GM10847 (cell line): Measurements from ENCODE around the gene LAMA3.

Source experiments
- POLR2A ChIP-seq: IDR thresholded peaks from 2 replicates; pipeline ENCODE4 v1.6.1; 2011; ENCODE audit not compliant: insufficient read length; ENCODE audit errors: extremely low read depth

Gene LAMA3

DNA sequence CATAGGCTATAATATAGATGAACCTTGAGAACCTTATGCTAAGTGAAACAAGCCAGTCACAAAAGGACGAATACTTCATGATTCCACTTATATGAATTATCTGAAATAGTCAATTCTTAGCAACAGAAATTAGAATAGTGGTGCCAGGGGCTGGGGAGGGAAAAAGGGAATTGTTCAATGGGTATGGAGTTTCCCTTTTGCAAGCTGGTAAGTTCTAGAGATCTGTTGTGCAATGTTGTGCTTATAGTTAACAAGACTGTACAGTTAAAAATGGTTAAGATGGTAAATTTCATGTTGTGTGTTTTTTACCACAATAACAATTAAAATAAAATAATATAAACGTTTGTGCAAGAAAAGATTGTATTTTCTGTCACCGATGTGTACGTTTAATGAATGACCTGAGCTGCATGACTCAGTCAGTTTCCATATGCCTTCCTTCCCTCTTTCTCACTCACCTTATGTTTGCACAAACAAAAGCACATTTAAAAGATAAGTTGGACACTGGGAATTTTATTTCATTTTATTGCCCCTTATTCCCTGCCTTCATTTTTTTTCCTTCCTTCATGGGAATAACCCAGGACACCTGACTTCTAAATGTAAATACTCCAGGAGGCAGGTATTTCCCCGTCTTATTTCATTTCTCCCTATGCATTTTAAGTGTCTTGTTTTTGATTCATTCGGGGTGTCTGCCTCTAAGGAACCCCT is 181.6 kb downstream of the LAMA3 start:
- TF ChIP-seq POLR2A = no peak

DNA sequence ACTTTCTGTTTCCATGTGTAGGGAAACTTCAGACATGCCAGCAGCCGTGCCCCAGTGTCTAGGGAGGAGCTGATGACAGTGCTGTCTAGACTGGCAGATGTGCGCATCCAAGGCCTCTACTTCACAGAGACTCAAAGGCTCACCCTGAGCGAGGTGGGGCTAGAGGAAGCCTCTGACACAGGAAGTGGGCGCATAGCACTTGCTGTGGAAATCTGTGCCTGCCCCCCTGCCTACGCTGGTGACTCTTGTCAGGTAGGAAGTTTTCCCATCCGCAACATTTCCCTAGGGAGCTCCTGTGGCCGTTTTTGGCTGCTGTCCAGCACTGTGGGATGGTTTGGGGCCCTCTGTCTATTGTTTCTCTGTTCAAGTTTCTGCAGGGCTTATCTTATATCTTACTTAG is 182.2 kb downstream of the LAMA3 start:
- no peak for TF ChIP-seq POLR2A

DNA sequence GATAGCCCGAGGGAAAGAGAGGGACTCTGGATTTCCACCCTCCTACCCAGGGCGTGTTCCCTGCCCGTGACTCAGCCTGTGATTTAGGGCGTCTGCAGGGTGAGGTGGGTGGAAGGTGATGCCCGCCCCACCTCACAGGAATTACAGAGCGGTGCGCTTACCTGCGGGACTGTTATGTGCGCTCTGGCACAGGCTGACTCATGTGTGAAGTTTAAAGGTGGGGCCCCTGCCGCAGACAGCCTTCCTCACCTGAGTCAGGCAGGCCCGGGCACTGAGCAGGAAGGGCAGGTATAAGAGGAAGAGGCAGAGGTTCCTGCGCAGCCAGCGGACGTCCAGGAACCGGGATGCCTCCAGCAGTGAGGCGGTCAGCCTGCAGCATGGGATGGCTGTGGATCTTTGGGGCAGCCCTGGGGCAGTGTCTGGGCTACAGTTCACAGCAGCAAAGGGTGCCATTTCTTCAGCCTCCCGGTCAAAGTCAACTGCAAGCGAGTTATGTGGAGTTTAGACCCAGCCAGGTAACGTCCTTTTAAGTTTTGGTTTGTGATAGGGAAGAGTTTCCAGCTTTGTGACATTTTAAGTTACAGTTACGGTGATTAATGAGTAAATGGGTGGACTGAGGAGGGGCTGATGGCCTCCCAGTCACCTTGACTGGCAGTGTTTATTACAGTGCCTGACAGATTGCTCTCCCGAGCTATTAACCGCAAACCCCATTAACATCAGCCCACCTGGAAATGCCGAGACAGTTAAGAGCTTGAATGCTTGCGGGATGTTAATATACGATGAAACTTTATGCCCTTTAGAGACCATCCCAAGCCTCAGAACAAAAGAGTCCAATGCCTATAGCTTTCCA is 183.7 kb downstream of the LAMA3 start:
- no peak for TF ChIP-seq POLR2A

DNA sequence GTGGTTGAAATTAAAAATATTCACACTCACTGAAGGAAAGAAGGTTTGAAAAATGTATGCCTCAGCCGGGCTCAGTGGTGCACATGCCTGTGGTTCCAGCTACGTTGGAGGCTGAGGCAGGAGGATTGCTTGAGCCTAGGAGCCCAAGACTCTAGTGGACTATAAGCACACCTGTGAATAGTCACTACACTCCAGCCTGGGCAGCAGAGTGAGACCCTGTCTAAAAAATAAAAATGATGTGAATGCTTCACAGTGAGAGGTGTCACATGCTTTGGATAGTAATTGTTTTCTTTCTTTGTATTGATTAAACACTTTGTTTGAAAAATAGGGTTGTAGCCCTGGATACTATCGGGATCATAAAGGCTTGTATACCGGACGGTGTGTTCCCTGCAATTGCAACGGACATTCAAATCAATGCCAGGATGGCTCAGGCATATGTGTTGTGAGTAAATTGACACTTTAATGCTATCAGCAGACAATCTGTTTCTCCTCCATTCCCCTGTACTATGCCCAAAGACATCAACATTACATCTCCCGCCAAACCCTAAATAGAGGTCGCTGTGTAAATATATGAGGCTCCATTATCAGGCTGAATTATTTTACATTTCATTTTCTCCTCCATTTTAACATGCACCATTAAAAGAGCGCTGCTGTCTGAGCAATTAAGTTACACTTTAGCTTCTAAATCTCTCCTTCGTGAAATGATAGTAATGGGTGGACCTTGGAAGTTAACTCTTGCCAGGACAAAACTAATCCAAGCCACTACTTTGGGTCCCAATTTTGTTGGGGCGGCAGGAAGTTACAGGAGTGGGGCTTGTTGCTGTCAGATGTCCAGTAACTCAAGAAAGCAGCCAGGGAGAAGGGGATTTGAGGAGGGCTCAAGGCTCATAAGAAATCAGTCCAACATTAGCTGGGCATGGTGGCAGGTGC is 187.0 kb downstream of the LAMA3 start:
- TF ChIP-seq POLR2A = no peak

DNA sequence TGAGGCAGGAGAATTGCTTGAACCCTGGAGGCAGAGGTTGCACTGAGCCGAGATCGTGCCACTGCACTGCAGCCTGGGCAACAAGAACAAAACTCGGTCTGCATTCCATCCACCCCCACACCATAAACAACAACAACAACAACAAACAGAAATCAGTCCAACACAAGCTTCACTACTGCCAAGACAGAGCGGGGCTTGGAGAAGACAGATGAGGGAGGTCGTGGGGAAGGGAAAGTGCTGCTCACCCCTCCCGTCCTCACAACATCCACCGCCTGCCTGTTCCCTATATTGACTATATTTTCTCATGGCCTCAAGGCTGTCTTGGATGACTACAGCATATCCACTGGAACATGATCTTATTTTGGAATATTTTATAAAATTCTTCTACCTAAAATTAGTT is 187.7 kb downstream of the LAMA3 start:
- no peak for TF ChIP-seq POLR2A

DNA sequence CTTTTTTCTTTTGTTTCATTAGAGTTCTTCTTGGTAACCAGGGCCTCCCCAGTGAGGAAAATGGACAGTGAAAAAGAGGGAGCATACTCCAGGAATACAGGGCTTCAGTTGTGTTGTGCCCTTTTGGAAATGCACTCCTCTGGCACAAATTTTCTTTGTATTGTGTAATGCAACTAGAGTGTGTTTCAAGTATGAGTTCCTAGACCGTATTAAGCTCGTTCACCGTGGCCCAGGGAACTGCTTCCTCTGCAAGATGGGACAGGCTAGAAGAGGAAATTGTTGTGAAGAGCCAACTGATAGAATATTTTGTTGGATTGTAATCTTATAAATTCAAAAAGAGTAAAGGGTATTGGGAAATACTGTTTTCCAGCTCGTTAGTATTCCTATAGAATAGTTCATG is 188.1 kb downstream of the LAMA3 start:
- no peak for TF ChIP-seq POLR2A

DNA sequence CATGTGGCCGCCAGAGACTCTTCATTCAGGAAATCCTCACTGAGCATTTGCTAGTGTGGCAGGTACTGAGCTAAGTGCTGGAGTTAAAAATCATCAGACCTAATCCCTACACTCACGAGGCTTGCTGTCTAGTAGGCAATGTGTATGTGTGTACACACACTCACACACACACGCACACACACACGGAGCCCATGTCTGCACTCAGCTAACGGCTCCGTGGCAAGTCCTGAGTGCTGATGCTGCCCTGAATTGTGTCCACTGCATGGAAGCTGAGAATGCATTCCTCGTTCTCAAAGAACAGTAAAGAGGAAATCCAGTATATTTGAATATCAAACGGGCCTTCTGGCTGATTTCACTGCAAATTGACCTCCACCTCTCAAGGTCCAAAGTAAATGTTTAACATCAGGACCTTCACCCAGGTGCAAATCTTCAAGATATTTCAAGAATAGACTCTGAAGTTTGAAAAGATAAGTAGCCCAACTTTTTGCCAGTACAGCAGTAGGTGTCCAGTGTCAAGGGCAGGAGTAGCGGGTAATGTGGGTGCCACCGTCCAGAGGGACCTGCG is 189.2 kb downstream of the LAMA3 start:
- no peak for TF ChIP-seq POLR2A

DNA sequence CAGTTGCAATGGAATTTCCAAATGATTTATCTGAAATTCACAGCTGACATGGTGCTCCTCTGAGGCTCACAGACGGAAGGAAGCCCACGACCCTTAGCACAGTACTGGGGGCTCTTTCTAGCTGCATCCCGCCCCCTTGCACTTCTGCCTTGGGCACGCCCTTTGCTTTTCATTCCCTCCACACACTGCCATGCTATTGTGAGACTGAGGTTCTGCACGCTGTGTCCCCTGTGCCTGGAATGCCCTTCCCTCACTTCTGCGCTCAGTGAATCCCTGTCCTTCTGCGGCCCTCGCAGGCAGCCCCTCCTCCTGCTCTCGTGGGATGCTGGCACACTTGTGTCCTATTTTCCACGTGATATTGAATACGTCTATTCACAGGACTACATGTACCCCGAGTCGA is 189.9 kb downstream of the LAMA3 start:
- TF ChIP-seq POLR2A = no peak

DNA sequence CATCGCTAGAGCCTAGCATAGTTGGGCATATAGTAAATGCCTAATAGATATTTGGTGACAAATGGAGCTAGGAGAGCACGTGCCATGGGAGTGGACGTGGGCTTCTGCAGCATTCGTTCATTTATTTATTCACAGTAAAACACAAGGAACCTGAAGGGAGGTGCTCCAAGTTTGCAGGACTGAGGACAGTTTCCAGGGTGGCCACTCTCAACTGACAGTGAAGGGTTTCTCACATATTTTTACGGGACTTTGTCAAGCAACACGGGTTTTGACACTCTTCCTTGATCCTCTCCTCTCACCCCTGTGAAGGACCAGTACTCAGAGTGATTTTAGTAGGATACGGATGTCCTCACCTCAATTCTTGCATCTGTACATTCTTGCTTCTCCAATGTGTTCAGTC is 190.3 kb downstream of the LAMA3 start:
- no peak for TF ChIP-seq POLR2A

DNA sequence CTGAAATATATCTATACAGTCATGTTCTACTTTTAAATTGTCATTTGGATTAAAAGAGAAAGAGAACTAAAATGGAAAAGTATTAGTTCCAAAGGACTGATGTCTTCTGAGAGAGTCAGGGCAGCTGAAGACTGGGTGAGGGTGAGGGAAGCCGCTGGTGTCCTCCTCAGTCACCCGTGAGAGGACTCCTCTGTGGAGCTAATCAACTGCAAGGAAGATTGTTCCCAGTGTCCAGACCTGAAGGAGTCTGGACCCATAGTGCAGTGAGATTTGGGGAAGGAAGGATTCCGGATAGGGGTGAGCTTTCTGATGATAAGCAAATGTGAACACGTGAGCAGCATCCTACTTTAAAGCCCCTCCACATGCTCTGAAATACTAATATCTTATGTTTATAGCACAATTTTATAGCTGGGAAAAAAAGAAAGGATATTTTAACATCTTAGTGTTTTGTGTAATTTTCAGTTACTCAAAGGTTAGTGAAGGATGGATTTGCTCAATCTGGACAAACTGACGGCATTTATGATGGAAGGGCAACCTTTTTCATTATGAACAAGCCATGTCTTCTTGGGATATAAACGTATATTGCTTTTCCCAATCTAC is 190.8 kb downstream of the LAMA3 start:
- no peak for TF ChIP-seq POLR2A

DNA sequence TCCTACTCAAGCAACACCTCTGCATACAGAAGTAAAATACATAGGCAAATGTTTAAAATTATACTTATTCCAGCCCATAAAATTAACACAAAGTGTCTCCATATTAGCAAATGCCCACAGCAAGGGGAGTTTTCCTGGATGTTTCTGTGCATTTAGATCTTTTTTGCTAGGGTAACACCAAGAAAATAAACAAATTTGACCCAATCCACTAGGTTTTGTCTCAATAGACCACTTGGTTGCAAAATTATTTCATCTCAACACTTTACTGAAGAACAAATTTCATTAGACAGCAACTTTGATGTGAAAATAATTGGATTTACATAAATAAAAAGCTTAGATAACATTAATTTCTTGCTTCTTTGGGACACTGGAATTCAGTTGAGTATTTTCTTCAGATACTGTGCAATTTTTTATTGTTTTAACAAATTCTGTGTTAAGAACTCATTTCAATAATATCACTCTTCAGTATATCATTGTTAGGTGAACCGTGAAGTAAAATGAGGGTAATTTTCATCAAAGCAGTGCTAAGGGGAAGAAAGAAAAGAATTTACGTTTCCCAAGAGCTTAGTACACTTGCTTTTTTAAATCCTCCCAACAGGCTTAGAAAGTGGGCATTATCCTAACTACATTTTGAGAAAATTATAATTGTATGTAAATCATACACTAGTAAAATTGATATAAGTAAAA is 191.8 kb downstream of the LAMA3 start:
- TF ChIP-seq POLR2A = no peak

DNA sequence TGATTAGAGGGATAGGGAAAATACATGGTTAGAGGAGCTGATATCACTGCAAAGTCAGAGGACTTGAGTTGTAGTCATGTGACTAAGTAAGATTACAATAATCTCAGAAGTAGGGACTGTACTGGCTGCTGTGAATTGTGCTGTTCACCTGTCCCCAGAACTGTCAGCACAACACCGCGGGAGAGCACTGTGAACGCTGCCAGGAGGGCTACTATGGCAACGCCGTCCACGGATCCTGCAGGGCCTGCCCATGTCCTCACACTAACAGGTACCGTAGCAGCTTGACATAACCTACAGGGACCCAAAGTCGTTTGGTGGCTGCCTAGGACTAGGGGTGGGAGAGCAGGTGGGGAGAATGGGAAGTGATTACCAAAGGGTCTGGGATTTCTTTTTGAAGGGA is 192.5 kb downstream of the LAMA3 start:
- no peak for TF ChIP-seq POLR2A

DNA sequence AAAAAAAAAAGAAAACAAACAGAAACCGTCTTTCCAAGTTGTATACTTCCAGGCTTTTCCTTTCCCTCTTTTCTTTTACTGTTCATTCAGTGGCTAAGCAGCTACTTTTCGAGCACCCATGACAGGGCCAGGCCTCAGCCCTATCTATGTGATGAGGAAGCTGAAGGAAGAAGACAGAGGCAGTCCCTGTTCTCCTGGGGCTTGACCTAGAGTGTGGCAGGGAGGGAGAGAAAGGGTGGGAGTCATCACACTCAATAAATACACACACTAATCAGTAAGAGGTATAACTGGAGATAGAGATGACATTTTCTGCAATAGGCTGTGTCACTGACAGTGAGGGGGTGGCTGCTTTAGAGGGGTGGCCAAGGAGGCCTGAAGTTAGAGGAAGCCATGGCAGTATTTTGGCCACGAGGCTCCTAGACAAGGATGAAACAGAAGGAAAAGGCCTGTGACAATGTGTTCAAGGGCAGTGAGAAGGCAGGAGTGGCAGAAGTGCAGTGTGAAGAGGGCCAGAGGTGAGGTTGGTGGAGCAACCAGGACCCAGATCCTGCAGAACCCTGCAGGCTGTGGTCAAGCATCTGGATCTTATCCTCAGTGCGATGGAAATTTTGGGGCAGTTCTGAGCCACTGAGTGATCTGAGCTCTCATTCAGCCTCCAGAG is 193.5 kb downstream of the LAMA3 start:
- TF ChIP-seq POLR2A = no peak
